SJCRH30 (cell line): ENCODE measurements around the gene COLEC12. TPM values are rescaled to one million over a fixed set of nuclear protein-coding genes. Genes with fewer than 3 reads are reported as not detected.

Source experiments
- DNase-seq, 2 experiments: peaks; one replicate each; pipeline ENCODE4 v3.0.0-alpha.2; 2015 to 2020
- H3K27ac ChIP-seq: fragments of 250-450 bp; sonication (Bioruptor Pico); 2 replicates; pipeline ENCODE4 v1.5.1; 2020; ENCODE audit warnings: mild to moderate bottlenecking, moderate library complexity
- H3K27me3 ChIP-seq: fragments of 250-450 bp; sonication (Bioruptor Pico); 2 replicates; pipeline ENCODE4 v1.5.1; 2020; ENCODE audit warnings: mild to moderate bottlenecking, moderate library complexity
- H3K36me3 ChIP-seq: fragments of 250-450 bp; sonication (Bioruptor Pico); 2 replicates; pipeline ENCODE4 v1.5.1; 2020; ENCODE audit warnings: mild to moderate bottlenecking, moderate library complexity
- H3K4me1 ChIP-seq: fragments of 250-450 bp; sonication (Bioruptor Pico); 2 replicates; pipeline ENCODE4 v1.5.1; 2020; ENCODE audit warnings: mild to moderate bottlenecking, moderate library complexity
- H3K4me3 ChIP-seq: fragments of 250-450 bp; sonication (Bioruptor Pico); 2 replicates; pipeline ENCODE4 v1.5.1; 2020; ENCODE audit warnings: mild to moderate bottlenecking, moderate library complexity
- H3K9me3 ChIP-seq: fragments of 250-450 bp; sonication (Bioruptor Pico); replicated peaks from 2 replicates; pipeline ENCODE4 v1.5.1; 2020; ENCODE audit warnings: mild to moderate bottlenecking, moderate library complexity
- total RNA-seq: library from RNA; depleted of rRNA; stranded (reverse); fragments of >200 nt; shearing (Covaris generic); gene quantifications from 2 replicates; pipeline ENCODE4 v1.2.3, GENCODE V29; 2014

Gene COLEC12
- total RNA-seq, 1 experiment from 2014 or later = not detected

- no peak overlapping the region for H3K4me3 ChIP-seq
- no peaks in the 10 kb centered on the region for H3K9me3 ChIP-seq
- H3K36me3 ChIP-seq = no peaks in the 10 kb centered on the region
- no peak for DNase-seq
- H3K27me3 ChIP-seq = no peaks in the 10 kb centered on the region
- no peaks in the 10 kb centered on the region for H3K4me1 ChIP-seq
- H3K27ac ChIP-seq = no peak overlapping the region
These were observed 6.2 kb downstream of the COLEC12 start for GRCh38 chr18:493986-494983.

DNA sequence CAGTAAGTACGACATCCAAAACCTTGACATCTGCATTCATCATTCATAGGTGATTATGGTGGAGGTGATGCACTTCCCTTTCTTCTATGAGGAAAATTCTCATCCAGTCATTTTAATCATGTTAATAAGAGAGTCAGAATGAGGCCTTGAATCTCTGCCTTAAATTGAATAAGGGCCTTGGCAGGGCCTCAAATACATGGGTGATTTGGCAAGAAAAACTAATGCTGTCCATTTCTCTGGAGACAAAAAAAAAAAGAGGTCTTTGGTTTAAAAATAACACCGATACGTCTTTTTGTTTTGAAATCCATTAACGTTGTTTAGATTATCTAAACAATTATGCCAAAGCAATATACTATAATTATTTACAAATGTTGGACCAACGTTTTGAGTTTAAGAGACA, 8.1 kb downstream of the COLEC12 start:
- H3K4me1 ChIP-seq = no peaks in the 10 kb centered on the region
- H3K27me3 ChIP-seq = no peaks in the 10 kb centered on the region

DNA sequence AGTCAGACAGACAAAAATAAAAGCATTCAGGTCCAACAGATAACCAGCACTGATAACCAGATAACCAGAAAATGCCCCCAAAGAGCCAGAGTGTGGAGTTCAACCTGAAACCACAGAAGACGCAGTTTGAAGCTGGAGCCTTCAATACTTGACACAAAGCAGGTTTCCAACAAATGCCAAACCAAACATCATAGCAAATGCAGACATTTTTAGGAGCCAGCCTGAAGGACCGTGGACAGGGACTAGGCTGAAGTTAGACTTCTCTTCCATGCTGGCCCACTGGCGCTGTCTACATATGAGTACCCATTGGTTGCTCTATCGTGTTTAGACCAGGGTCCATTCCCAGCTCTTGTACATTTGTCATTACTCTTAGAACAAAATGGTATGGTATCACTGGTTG, 9.9 kb downstream of the COLEC12 start:
- H3K9me3 ChIP-seq = no peaks in the 10 kb centered on the region
- DNase-seq = no peak
- no peaks in the 10 kb centered on the region for H3K27me3 ChIP-seq
- H3K27ac ChIP-seq = no peak overlapping the region
- no peaks in the 10 kb centered on the region for H3K4me1 ChIP-seq
- H3K4me3 ChIP-seq = no peak overlapping the region
- no peaks in the 10 kb centered on the region for H3K36me3 ChIP-seq

More for the DNA sequence above, 8.1 kb downstream of the COLEC12 start:
- H3K4me3 ChIP-seq = no peak overlapping the region
- H3K9me3 ChIP-seq = no peaks in the 10 kb centered on the region
- H3K27ac ChIP-seq = no peak overlapping the region
- no peak for DNase-seq
- H3K36me3 ChIP-seq = no peaks in the 10 kb centered on the region

DNA sequence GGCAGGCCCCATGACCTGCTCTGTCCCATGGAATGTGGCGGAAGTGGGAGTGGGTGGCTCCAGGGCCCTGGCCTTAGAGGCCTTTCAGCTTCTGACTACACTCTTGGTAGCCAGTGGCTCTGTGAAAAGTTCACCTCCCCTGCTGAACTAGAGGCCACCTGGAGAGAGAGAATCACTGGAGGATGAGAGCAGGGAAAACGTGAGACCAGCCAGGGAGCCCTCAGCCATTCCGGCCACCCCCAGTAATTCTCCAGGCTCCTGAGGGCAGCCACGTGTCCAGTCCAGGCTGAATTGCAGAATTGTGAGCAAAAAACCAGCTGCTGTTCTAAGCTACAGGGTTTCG, 10.5 kb downstream of the COLEC12 start:
- no peaks in the 10 kb centered on the region for H3K27me3 ChIP-seq
- no peak overlapping the region for H3K4me3 ChIP-seq
- no peaks in the 10 kb centered on the region for H3K9me3 ChIP-seq
- H3K27ac ChIP-seq = no peak overlapping the region
- no peak for DNase-seq
- no peaks in the 10 kb centered on the region for H3K4me1 ChIP-seq
- H3K36me3 ChIP-seq = no peaks in the 10 kb centered on the region

- Histone ChIP-seq H3K27ac (no peak overlapping the region), H3K4me1 (no peaks in the 10 kb centered on the region), H3K4me3 (no peak overlapping the region), H3K27me3 (no peaks in the 10 kb centered on the region), H3K9me3 (no peaks in the 10 kb centered on the region), H3K36me3 (no peaks in the 10 kb centered on the region)
- no peak for DNase-seq
These were observed 11.1 kb downstream of the COLEC12 start for GRCh38 chr18:489244-490023.

- no peak overlapping the region for H3K27ac ChIP-seq
- no peak overlapping the region for H3K4me3 ChIP-seq
- no peaks in the 10 kb centered on the region for H3K27me3 ChIP-seq
- H3K4me1 ChIP-seq = no peaks in the 10 kb centered on the region
- H3K36me3 ChIP-seq = no peaks in the 10 kb centered on the region
- DNase-seq = no peak
- no peaks in the 10 kb centered on the region for H3K9me3 ChIP-seq
These were observed 13.4 kb downstream of the COLEC12 start for GRCh38 chr18:486929-487740.

DNA sequence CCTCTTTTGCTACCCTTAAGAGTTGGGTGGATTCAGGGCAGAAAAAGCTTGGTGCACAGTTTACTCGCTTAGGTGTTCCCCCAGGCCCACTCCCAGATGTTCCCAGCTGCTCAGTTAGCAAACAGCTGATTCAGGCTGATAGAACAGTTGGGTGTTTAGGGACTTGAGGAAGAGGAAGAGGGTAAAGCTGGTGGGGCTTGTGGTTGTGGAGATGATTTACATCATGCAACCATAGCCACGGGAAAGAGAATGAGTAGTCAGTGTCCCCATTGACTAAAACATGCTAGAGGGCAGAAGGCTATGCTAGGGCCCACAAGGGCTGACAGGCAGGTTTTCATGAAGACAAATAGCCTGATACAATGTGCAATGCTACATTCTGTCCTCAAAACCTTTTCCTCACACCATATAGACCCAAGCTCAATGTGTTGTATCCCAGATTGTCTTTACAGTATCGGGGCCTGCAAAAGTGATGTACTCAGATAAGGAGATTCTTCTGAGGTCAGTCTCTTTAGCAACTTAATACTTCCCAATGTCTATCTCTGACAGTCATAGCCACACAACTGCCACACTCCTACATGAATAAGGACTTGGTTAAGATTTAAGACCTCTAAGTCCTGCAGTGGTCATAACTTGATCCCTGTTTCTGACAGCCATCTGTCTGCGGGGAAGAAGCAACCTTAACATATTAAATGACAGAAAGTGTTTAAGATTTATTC, 15.6 kb downstream of the COLEC12 start:
- H3K27me3 ChIP-seq = no peaks in the 10 kb centered on the region
- no peaks in the 10 kb centered on the region for H3K36me3 ChIP-seq
- no peak overlapping the region for H3K27ac ChIP-seq
- H3K4me3 ChIP-seq = no peak overlapping the region
- no peaks in the 10 kb centered on the region for H3K4me1 ChIP-seq
- H3K9me3 ChIP-seq = no peaks in the 10 kb centered on the region
- DNase-seq = no peak

DNA sequence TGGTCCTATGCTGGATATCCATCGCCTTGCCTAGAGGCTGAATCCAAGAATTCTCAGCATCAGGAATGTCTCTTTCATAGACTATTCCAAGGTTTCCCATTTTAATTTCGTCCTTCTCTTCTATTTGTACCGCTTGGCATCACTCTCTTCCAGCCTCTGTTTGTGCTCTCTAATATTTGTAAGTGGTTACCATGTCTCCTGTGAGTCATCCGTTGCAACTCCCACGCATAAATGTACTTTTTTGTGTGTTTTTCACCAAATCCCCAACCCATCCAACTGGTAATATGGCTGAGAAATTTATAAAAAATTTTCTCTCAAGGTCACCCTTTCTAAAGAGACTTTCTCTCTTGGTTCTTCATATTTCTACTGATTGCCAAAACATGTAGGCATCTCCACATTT, 21.8 kb downstream of the COLEC12 start:
- no peaks in the 10 kb centered on the region for H3K36me3 ChIP-seq
- no peak overlapping the region for H3K27ac ChIP-seq
- no peak for DNase-seq
- H3K9me3 ChIP-seq = no peaks in the 10 kb centered on the region
- no peaks in the 10 kb centered on the region for H3K27me3 ChIP-seq
- no peak overlapping the region for H3K4me3 ChIP-seq
- H3K4me1 ChIP-seq = peaks cover 5% of the 10 kb centered on the region; the same call in 1 of the 2 replicates

DNA sequence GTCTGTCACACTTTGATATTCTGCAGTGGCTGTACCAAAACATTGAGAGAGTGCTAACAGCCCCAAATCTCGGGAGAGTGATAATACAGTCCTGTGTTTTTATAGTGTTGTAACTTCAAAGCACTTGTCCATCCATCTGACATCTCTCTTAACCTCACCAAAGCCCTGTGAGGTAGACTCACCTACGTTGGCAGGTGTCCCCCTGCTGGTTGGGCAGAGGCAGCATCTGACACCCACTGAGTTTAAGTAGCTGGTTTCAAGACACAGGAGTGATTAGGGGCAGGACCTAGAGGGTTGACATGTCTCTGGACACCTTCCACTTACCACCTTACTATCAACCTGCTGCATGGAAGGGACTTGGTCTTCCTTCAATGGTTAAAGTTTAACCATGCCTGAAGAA, 22.9 kb downstream of the COLEC12 start:
- Histone ChIP-seq H3K9me3 (no peaks in the 10 kb centered on the region), H3K27me3 (no peaks in the 10 kb centered on the region), H3K4me3 (no peak overlapping the region), H3K4me1 (peaks cover 5% of the 10 kb centered on the region; the same call in 1 of the 2 replicates), H3K36me3 (no peaks in the 10 kb centered on the region), H3K27ac (no peak overlapping the region)
- no peak for DNase-seq

- no peak overlapping the region for H3K4me3 ChIP-seq
These were observed 24.2 kb downstream of the COLEC12 start for GRCh38 chr18:476251-476664.

DNA sequence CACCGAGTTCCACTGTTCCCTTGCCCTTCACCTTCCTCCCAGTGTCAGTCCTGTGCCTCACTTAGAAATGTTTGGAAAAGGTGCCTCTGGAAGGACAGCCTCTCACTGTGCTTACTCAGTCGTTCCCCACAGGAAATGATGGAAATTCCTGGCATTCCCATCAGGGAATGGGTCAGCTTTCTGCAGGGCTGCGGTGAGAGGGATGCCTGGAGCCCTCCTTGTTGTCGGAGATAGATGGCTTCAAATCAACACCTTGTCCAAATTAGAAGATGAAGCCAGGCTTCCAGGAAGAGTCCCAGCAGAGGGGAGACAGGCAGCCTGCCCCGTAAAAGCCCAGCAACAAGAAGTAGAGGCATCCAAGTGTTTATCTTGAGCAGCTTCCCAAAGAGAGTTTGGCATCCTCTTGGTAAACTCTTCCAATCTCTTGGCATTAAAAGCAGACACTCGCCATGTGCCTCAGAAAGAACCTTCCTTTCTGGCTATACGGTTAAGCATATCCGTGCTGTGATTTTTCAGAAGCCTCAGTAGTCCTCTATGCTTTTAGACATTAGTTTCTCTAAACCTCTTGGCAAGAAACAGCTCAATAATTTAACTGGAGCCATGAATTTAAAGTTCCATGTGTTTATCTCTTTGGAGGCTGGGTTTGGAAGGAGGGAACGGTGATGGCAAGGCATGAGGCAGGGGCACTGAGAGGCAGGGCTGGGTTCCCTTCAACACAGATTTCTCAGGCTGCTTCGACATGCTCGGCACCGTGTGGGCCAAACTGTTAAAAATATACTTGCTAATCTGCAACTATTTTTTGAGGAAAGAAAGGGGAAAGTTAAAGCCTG, 25.1 kb downstream of the COLEC12 start:
- Histone ChIP-seq H3K4me3 (no peak overlapping the region), H3K4me1 (peaks cover 5% of the 10 kb centered on the region; the same call in 1 of the 2 replicates), H3K9me3 (no peaks in the 10 kb centered on the region), H3K27ac (no peak overlapping the region), H3K36me3 (no peaks in the 10 kb centered on the region), H3K27me3 (no peaks in the 10 kb centered on the region)
- peak in 1 of 2 experiments; percentile 13 for DNase-seq

More at GRCh38 chr18:476251-476664, 24.2 kb downstream of the COLEC12 start:
- Histone ChIP-seq H3K9me3 (no peaks in the 10 kb centered on the region), H3K4me1 (peaks cover 5% of the 10 kb centered on the region; the same call in 1 of the 2 replicates), H3K36me3 (no peaks in the 10 kb centered on the region), H3K27ac (no peak overlapping the region), H3K27me3 (no peaks in the 10 kb centered on the region)
- no peak for DNase-seq

- no peaks in the 10 kb centered on the region for H3K27me3 ChIP-seq
- no peak overlapping the region for H3K27ac ChIP-seq
- DNase-seq = no peak
- peaks cover 5% of the 10 kb centered on the region; the same call in 1 of the 2 replicates for H3K4me1 ChIP-seq
- no peaks in the 10 kb centered on the region for H3K36me3 ChIP-seq
- H3K4me3 ChIP-seq = no peak overlapping the region
- no peaks in the 10 kb centered on the region for H3K9me3 ChIP-seq
These were observed 26.1 kb downstream of the COLEC12 start for GRCh38 chr18:474416-474815.

DNA sequence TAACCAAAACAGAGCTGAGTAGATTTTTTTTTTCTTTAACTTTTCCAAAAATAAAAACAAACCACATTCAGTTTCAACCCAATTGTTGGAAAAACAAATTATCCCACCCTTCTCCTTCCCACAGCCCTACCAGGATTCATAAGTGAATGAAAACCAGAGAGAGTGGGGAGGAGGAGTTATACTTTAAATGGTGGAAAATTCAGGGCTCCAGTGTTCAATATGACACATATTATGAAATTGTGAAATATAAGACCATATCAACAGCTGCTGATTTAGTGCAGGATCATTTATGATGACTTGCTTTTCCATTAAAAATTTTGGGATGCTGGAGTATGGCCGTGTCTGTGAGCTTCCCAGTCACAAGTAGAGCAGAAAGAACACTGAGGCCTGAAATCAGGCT, 26.7 kb downstream of the COLEC12 start:
- Histone ChIP-seq H3K4me1 (peaks cover 5% of the 10 kb centered on the region; the same call in 1 of the 2 replicates), H3K9me3 (no peaks in the 10 kb centered on the region), H3K36me3 (no peaks in the 10 kb centered on the region), H3K4me3 (no peak overlapping the region), H3K27ac (no peak overlapping the region), H3K27me3 (no peaks in the 10 kb centered on the region)
- DNase-seq = no peak
